GM18907 (cell line): Measurements from ENCODE around the gene HPSE.

Experiments used
- ATAC-seq: cut with Tn5 transposase; IDR thresholded peaks from one replicate; pipeline ENCODE4 v1.9.1; 2021; ENCODE audit warnings: mild to moderate bottlenecking, moderate library complexity; ENCODE audit not compliant: unreplicated experiment

The HPSE gene

GRCh38 chr4:83250687-83251446, 83.8 kb downstream of the HPSE start:
- ATAC-seq = no peak

GRCh38 chr4:83248486-83248885, 86.2 kb downstream of the HPSE start:
- ATAC-seq = no peak

- ATAC-seq = no peak
Observed at GRCh38 chr4:83247415-83248357, 87.0 kb downstream of the HPSE start.
